Measurements from ENCODE around the gene FOXN4. TPM values are rescaled to one million over a fixed set of nuclear protein-coding genes. Genes with fewer than 3 reads are reported as not detected.

FOXN4 gene
- total and polyA plus RNA-seq, 2 experiments from 2014 or later: not detected

DNA sequence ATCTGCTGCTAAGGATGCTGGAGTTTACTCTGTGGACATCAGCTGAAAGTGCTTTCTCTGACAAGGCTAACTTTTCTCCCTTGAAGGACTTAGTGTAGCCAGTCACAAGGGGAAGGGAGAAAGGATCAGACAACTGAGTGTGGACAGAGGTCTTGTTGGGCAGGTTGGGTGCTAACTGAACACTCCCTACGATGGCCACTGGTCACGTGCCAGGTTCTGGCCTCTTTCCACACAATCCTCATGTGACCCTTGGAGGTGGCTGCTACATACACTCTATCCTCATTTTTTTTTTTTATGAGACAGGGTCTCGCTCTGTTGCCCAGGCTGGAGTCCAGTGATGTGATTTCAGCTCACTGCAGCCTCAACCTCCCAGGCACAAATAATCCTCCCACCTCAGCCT, 39.7 kb downstream of the FOXN4 start:
- H3F3A ChIP-seq (ENCODE audit: insufficient read depth): no peaks in the 10 kb centered on the region
- in situ Hi-C loops (cut with MboI): loop anchor here (10.0 kb wide), 1 partner anchor 115 kb away; no protein-coding TSS in a partner anchor
- no peak overlapping the region for H3K4me2 ChIP-seq (ENCODE audit: unreplicated experiment)
- H2AFZ ChIP-seq: no peak overlapping the region
- H3K9ac ChIP-seq: no peak overlapping the region
- no peaks in the 10 kb centered on the region for H3K9me2 ChIP-seq (ENCODE audit: insufficient read depth)
- no peaks in the 10 kb centered on the region for H3K79me2 ChIP-seq (ENCODE audit: insufficient read depth)
- no peaks in the 10 kb centered on the region for H4K20me1 ChIP-seq (ENCODE audit: insufficient read depth)
- DNase-seq: no peak
- H3K27ac ChIP-seq: no peak overlapping the region
- WGBS, 2 experiments (ENCODE audit: low coverage in 1 of 2, low lambda C conversion rate in 2 of 2, missing lambda C conversion rate in 2 of 2): 41 to 46% methylated on average over 3 of the region's 3 CpGs
- no peaks in the 10 kb centered on the region for H3K4me1 ChIP-seq (ENCODE audit: insufficient read depth)
- H3K27me3 ChIP-seq (replicated peaks; ENCODE audit: insufficient read depth): peaks cover 4% of the 10 kb centered on the region; the same call in 1 of the 2 replicates
- H3K4me3 ChIP-seq: no peak overlapping the region
- no peaks in the 10 kb centered on the region for H3K9me3 ChIP-seq (ENCODE audit: low read depth)
- TF ChIP-seq EZH2 (IDR thresholded peaks at IDR 0.05; ENCODE audit: insufficient read depth, poor library complexity, severe bottlenecking): no peak
- TF ChIP-seq EZH2phosphoT487 (IDR thresholded peaks at IDR 0.05; ENCODE audit: insufficient read depth, low read depth): no peak
- no peaks in the 10 kb centered on the region for H3K36me3 ChIP-seq (ENCODE audit: low read depth)

DNA sequence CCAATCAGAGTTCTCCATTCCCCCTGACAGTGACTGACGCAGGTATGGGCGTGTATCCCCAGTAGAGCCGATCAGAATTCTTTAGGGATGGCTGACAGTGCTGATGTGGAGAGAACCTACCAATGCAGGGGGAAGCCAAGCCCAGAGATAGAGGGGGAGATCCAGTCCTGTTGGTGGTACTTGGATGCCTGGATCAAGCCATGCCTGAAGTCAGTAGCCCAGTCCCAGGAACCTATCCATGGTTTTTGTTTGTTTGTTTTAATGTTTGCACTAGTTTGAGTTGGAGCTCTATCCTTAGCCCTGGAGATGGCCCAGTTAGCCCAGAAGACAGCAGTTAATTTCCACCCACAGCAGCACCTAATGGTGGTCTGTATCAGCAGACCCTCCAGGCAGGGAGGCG, 40.2 kb downstream of the FOXN4 start:
- 80 to 86% methylated on average over 4 of the region's 4 CpGs for WGBS, 2 experiments (ENCODE audit: low coverage in 1 of 2, low lambda C conversion rate in 2 of 2, missing lambda C conversion rate in 2 of 2)
- no peaks in the 10 kb centered on the region for H3K4me1 ChIP-seq (ENCODE audit: insufficient read depth)
- in situ Hi-C loops (cut with MboI): loop anchor here (10.0 kb wide), 1 partner anchor 116 kb away; no protein-coding TSS in a partner anchor

DNA sequence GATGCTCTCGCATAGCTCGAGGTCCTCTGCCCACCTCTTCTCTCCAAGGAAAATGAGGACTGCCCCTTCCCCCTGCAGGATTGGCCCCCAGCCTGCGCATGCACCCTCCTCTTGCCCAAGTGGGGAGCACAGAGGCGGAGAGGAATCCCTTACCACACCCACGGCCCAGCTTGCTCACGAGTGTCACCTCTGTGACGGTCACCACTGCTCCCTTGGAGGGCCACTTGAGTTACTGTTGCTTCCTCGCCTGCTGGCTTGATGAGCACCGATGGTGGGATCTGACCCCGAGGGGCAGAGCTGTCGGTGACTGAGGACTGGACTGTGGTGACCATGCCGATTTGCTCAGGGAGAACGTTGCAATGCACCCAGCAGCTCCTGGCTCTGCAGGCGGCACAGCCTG, 41.7 kb downstream of the FOXN4 start:
- TF ChIP-seq EZH2 (IDR thresholded peaks at IDR 0.05; ENCODE audit: insufficient read depth, poor library complexity, severe bottlenecking): no peak
- no peak for TF ChIP-seq EZH2phosphoT487 (IDR thresholded peaks at IDR 0.05; ENCODE audit: insufficient read depth, low read depth)
- Histone ChIP-seq H3F3A (ENCODE audit: insufficient read depth) (no peaks in the 10 kb centered on the region), H3K4me2 (ENCODE audit: unreplicated experiment) (no peak overlapping the region), H2AFZ (no peak overlapping the region), H3K36me3 (ENCODE audit: low read depth) (no peaks in the 10 kb centered on the region), H3K4me1 (ENCODE audit: insufficient read depth) (no peaks in the 10 kb centered on the region), H3K9me2 (ENCODE audit: insufficient read depth) (no peaks in the 10 kb centered on the region), H3K4me3 (no peak overlapping the region), H3K27me3 (replicated peaks; ENCODE audit: insufficient read depth) (no peaks in the 10 kb centered on the region), H3K27ac (no peak overlapping the region), H3K79me2 (ENCODE audit: insufficient read depth) (no peaks in the 10 kb centered on the region), H3K9me3 (ENCODE audit: low read depth) (no peaks in the 10 kb centered on the region), H4K20me1 (ENCODE audit: insufficient read depth) (no peaks in the 10 kb centered on the region), H3K9ac (no peak overlapping the region)
- no peak for DNase-seq
- in situ Hi-C loops (cut with MboI): loop anchor here (10.0 kb wide), 1 partner anchor 117 kb away; no protein-coding TSS in a partner anchor
- WGBS, 2 experiments (ENCODE audit: low coverage in 1 of 2, low lambda C conversion rate in 2 of 2, missing lambda C conversion rate in 2 of 2): 64 to 68% methylated on average over 14 of the region's 14 CpGs

More for the DNA sequence above, 40.2 kb downstream of the FOXN4 start:
- no peak overlapping the region for H3K4me3 ChIP-seq
- H3K27me3 ChIP-seq (replicated peaks; ENCODE audit: insufficient read depth): no peaks in the 10 kb centered on the region; the same call in 1 of the 2 replicates
- no peak overlapping the region for H3K4me2 ChIP-seq (ENCODE audit: unreplicated experiment)
- no peaks in the 10 kb centered on the region for H3F3A ChIP-seq (ENCODE audit: insufficient read depth)
- H3K9me2 ChIP-seq (ENCODE audit: insufficient read depth): no peaks in the 10 kb centered on the region
- no peak for DNase-seq
- H2AFZ ChIP-seq: no peak overlapping the region
- H3K9ac ChIP-seq: no peak overlapping the region
- H3K27ac ChIP-seq: no peak overlapping the region
- no peaks in the 10 kb centered on the region for H3K79me2 ChIP-seq (ENCODE audit: insufficient read depth)
- H4K20me1 ChIP-seq (ENCODE audit: insufficient read depth): no peaks in the 10 kb centered on the region
- no peaks in the 10 kb centered on the region for H3K9me3 ChIP-seq (ENCODE audit: low read depth)
- H3K36me3 ChIP-seq (ENCODE audit: low read depth): no peaks in the 10 kb centered on the region
- no peak for TF ChIP-seq EZH2phosphoT487 (IDR thresholded peaks at IDR 0.05; ENCODE audit: insufficient read depth, low read depth)
- no peak for TF ChIP-seq EZH2 (IDR thresholded peaks at IDR 0.05; ENCODE audit: insufficient read depth, poor library complexity, severe bottlenecking)

DNA sequence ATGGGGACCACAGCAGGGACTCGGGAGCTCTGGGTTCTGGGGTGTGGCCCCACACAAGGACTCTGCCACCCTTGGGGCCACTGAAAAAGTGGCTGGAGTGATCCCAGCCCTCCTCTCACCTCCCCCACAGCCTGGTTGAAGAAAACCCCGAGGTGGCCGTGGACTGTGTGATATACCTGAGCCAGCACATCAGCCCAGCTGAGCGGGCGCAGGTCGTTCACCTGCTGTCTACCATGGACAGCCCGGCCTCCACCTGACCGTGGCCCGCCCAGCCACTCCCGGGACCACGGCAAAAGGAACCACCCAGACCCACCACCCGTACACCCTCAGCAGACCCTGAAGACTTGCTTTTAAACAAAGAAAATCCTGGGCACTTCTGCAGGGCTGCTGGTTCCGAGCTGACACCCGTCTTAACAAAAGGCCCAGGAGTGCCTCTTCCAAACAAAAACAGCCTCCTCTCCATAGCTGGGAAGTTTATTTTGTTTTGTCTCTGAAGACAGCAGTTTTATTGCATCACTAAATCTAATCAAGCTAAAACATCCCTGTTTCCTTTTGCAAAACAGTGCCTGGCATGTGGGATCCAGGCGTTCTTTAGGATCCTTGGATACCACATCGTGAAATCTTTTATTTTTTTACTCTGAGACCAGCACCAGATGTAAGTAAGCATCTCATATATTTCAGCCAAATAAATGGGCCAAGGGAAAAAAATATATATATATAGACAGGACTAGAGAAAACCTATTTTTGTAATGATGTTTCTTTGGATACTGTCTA, 42.8 kb downstream of the FOXN4 start:
- H3K4me1 ChIP-seq (ENCODE audit: insufficient read depth): no peaks in the 10 kb centered on the region
- DNase-seq: no peak
- H4K20me1 ChIP-seq (ENCODE audit: insufficient read depth): no peaks in the 10 kb centered on the region
- 53 to 57% methylated on average over 15 to 16 of the region's 16 CpGs for WGBS, 2 experiments (ENCODE audit: low coverage in 1 of 2, low lambda C conversion rate in 2 of 2, missing lambda C conversion rate in 2 of 2)
- H3K4me3 ChIP-seq: no peak overlapping the region
- H3K9ac ChIP-seq: no peak overlapping the region
- no peak overlapping the region for H3K27ac ChIP-seq
- no peak overlapping the region for H3K4me2 ChIP-seq (ENCODE audit: unreplicated experiment)
- H3K27me3 ChIP-seq (replicated peaks; ENCODE audit: insufficient read depth): no peaks in the 10 kb centered on the region
- in situ Hi-C loops (cut with MboI): loop anchor here (10.0 kb wide), 1 partner anchor 119 kb away; no protein-coding TSS in a partner anchor
- no peaks in the 10 kb centered on the region for H3K9me3 ChIP-seq (ENCODE audit: low read depth)
- H2AFZ ChIP-seq: no peak overlapping the region
- H3F3A ChIP-seq (ENCODE audit: insufficient read depth): no peaks in the 10 kb centered on the region
- no peaks in the 10 kb centered on the region for H3K9me2 ChIP-seq (ENCODE audit: insufficient read depth)
- no peak for TF ChIP-seq EZH2phosphoT487 (IDR thresholded peaks at IDR 0.05; ENCODE audit: insufficient read depth, low read depth)
- no peak for TF ChIP-seq EZH2 (IDR thresholded peaks at IDR 0.05; ENCODE audit: insufficient read depth, poor library complexity, severe bottlenecking)
- no peaks in the 10 kb centered on the region for H3K36me3 ChIP-seq (ENCODE audit: low read depth)
- H3K79me2 ChIP-seq (ENCODE audit: insufficient read depth): no peaks in the 10 kb centered on the region

Data from GM23248 (cell line).